Right cardiac atrium (tissue), 5 donors: Measurements from ENCODE around the gene WASL. TPM values are rescaled to one million over a fixed set of nuclear protein-coding genes. Genes with fewer than 3 reads are reported as not detected.
A peak's percentile ranks its signal among the peaks of the same experiment; 100 is the strongest.

ENCODE experiments used
- ATAC-seq, 2 donors: fragments of 200-7000 bp; cut with Tn5 transposase; one replicate each; pipeline versions ENCODE4 v1.8.0 to v1.9.1; 2020; ENCODE audit warnings: moderate library complexity in 2 of 2, mild to moderate bottlenecking in 1 of 2
- DNase-seq, 3 donors: peaks; one replicate each; pipeline ENCODE4 v3.0.0-alpha.2; 2020
- H3K27ac ChIP-seq: one replicate; pipeline ENCODE4 v1.5.1; 2013; ENCODE audit warnings: mild to moderate bottlenecking, low read length, control low read depth, moderate library complexity
- H3K27me3 ChIP-seq: one replicate; pipeline ENCODE4 v1.6.1; 2013; ENCODE audit not compliant: control insufficient read depth, insufficient read depth
- H3K4me1 ChIP-seq: one replicate; pipeline ENCODE4 v1.6.1; 2013; ENCODE audit warnings: low read length; ENCODE audit not compliant: control insufficient read depth, insufficient read depth
- H3K4me3 ChIP-seq: one replicate; pipeline ENCODE4 v1.5.1; 2013; ENCODE audit warnings: low read length, control low read depth
- H3K9me3 ChIP-seq: one replicate; pipeline ENCODE4 v1.6.1; 2013; ENCODE audit warnings: low read length; ENCODE audit not compliant: control insufficient read depth
- WGBS: extraction: QIAGEN DNeasy Blood & Tissue Kit; methylation state at CpG from one replicate; pipeline ENCODE4 v1.1.7; 2013; 5-methylcytosine and 5-hydroxymethylcytosine counted together
- intact Hi-C, 4 donors: fragments of 100-400 bp; cut with DNase I; formaldehyde crosslinking; loops; one replicate each; pipeline versions ENCODE4 v1.11.0 to v1.14.0; 2022 to 2023
- polyA plus RNA-seq: library from polyadenylated mRNA; stranded (reverse); fragments of 200-250 nt; gene quantifications from one replicate; pipeline ENCODE4 v1.2.3, GENCODE V29; 2013
- total RNA-seq, 4 donors: library from RNA; stranded (reverse); fragmentation: NEBNext Ultra II Directional; extraction: Animal tissue kit (Norgen Biotek cat#: 25700); gene quantifications; one replicate each; pipeline ENCODE4 v1.2.1, GENCODE V29; 2021
- donor health status: healthy with polysubstance abuse.
- donor health status: DM: no; HTN: yes; CAD: no.
- donor health status: DM: no; HTN: no; CAD: no.
- donor health status: DM: no; HTN: yes; CAD: no; lungs with severe emphysema.
- donor health status: DM: yes; HTN: yes; CAD: no.

Gene WASL
- total and polyA plus RNA-seq, 5 donors, result 16.9 to 32.5 (median 27.9) TPM

DNA sequence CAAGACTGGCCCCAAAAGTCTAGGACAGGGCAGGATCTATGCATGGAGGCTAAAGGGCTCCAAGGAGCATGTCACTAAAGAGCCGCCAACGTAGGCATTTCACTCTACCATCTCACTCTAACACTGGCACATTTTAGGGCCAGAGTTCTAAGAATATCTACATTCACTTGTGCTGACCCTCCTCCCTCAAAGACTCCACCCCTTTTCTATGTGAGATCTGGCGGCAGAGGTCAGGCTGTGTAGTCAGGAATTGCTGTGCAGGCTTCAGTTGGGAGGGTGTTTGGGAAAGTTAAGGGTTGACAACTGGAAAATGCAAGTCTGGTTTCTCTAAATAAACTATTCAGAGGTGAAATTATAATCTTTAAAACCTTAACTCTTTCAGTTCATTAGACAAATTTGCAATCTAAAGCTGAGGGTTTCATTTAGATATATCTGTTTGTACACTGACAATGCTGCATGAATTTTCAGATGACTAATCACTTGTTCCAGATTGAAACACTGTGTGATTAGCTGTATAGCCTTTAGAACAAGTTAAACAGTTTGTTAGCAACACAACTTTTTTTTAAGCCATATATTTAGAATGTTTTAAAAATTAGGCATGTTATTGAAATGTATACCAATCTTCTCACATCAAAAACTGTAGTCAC lies 74.9 kb downstream of the WASL start:
- intact Hi-C loops, result no loop called here
- DNase-seq (no peak), ATAC-seq (peak; percentile 44 to 46)
- no peaks in the 10 kb centered on the region for H3K27me3 ChIP-seq
- H3K4me1 ChIP-seq, result peaks cover 3% of the 10 kb centered on the region
- WGBS, result 56% methylated on average over 3 of the region's 3 CpGs
- no peaks in the 10 kb centered on the region for H3K9me3 ChIP-seq
- H3K27ac ChIP-seq, result peak overlapping the region; percentile 63
- no peak overlapping the region for H3K4me3 ChIP-seq

DNA sequence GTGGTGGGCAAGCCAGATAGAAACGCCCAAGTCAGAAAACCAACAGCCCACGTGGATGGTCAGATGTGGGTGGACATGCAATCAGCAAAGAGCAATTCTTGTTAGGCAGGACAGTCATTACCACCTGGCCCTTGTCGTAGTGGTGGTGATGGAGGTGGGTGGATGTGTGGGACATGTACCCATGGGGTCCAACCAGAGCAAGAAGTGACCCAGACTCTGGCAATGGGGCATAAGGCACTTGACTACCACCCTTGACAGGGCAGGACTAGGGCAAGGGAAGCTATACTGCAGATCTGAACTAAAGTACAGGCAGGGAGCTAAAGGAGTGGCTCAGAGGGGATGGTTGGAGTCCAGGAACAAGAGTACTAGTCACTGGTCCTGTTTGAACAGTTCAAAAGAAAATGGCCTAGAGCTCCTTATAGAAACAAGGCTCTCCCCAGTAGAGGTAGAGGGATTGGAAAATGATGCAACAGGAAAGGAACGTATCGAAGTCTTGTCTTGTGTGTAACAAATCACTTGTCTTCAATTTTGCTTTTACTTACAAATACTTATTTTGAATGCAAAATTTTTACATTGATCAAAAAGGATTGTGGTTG lies 75.6 kb downstream of the WASL start:
- WGBS, result 92% methylated on average over 5 of the region's 5 CpGs
- DNase-seq (no peak), ATAC-seq (peak in 1 of 2 donors; percentile 16)
- Histone ChIP-seq H3K9me3 (no peaks in the 10 kb centered on the region), H3K4me3 (no peak overlapping the region), H3K4me1 (peaks cover 3% of the 10 kb centered on the region), H3K27ac (peak overlapping the region; percentile 63), H3K27me3 (no peaks in the 10 kb centered on the region)
- intact Hi-C loops, result no loop called here

DNA sequence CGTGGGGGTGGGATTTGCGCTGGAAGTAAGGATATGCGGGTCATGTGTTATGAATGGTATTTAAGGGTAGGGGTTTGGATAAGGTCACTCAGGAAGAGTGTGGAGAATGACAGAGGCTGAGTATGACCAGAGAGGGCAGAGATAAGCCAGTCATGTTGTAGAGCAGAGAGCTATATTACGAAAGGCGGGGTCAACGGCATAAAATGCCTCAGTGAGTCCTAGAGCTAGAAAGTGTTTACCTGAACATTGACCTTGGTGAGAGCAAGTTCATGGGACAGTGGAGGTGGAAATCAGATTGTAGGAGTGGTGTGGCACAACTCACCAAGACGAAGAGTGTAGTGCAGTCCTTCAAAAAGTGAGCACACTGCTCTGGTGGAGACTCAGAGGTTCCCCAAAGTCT lies 79.3 kb downstream of the WASL start:
- WGBS, result 86% methylated on average over 7 of the region's 7 CpGs
- intact Hi-C loops, result no loop called here
- Histone ChIP-seq H3K9me3 (no peaks in the 10 kb centered on the region), H3K27ac (no peak overlapping the region), H3K4me3 (no peak overlapping the region), H3K27me3 (no peaks in the 10 kb centered on the region), H3K4me1 (peaks cover 8% of the 10 kb centered on the region)
- ATAC-seq, result peak in 1 of 2 donors; percentile 10
- DNase-seq, result no peak

DNA sequence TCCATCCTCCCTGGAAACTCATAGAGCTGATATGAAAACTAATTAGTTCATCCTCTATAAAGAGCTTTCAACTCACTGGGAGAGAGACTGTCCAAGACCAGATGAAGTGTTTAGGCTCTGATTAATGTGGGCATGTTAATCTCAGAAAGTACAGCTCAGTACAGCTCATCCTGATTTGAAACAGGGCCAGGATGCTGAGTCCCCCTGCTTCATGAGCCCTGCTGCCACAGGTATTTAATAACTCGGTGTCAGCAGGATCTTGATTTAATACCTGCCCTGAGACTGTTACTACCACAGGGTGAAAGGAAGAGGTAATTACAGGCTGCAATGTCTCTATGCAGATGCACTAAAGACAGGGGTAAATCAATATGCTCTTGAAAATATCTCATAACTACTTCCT lies 82.3 kb downstream of the WASL start:
- DNase-seq (no peak), ATAC-seq (peak; percentile 5 to 25)
- no peak overlapping the region for H3K4me3 ChIP-seq
- peaks cover 5% of the 10 kb centered on the region for H3K4me1 ChIP-seq
- no peak overlapping the region for H3K27ac ChIP-seq
- intact Hi-C loops, result no loop called here
- 35% methylated on average over 1 of the region's 1 CpG for WGBS
- no peaks in the 10 kb centered on the region for H3K9me3 ChIP-seq
- H3K27me3 ChIP-seq, result no peaks in the 10 kb centered on the region

DNA sequence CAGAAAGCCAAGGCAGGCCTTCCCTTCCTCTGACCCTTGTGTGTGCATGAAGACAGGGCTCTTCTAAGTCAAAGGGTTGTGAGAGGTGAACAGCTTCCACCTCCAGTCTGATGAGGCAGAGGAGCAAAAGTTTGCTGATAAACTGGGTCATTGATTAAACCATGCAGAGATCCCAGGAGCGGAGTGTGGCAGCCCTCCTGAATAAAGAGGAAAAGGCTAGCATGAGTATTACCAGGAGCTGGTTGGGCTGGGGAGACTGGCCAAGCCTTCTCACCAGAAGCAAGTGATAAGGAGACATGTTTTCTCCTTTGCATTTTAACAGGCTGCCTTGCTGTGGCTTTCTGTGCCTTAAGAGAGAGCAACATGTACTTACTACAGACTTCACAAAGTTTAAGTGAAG lies 82.9 kb downstream of the WASL start:
- H3K27me3 ChIP-seq, result no peaks in the 10 kb centered on the region
- DNase-seq, result peak in 1 of 3 donors; percentile 50
- no peak overlapping the region for H3K4me3 ChIP-seq
- H3K9me3 ChIP-seq, result no peaks in the 10 kb centered on the region
- peak in 1 of 2 donors; percentile 9 for ATAC-seq
- intact Hi-C loops, result no loop called here
- H3K27ac ChIP-seq, result peak overlapping the region; percentile 53
- 49% methylated on average over 1 of the region's 1 CpG for whole genome bisulfite sequencing
- H3K4me1 ChIP-seq, result peaks cover 5% of the 10 kb centered on the region

DNA sequence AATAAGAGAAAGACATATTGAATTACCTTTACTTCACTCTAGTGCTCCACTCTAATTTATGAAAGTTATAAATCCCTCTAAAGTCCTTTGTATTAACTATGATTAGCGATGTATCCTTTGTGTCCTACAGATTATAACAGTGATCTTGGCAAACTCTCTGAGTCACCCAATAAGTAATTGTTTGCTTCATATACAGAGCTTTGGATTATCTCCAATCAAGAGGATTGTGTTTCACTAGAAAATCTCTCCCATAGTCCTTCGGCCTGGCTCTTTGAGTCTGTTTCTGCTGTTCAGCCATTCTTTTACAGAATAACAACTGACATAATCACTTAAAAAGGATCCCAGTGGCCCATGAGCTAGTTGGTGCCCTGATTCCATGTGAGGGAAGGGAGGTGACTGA lies 83.6 kb downstream of the WASL start:
- DNase-seq (no peak), ATAC-seq (no peak)
- Histone ChIP-seq H3K27me3 (no peaks in the 10 kb centered on the region), H3K9me3 (no peaks in the 10 kb centered on the region), H3K4me1 (peaks cover 5% of the 10 kb centered on the region), H3K4me3 (peak overlapping the region; percentile 32), H3K27ac (no peak overlapping the region)
- intact Hi-C loops, result no loop called here
- WGBS, result 67% methylated on average over 2 of the region's 2 CpGs

DNA sequence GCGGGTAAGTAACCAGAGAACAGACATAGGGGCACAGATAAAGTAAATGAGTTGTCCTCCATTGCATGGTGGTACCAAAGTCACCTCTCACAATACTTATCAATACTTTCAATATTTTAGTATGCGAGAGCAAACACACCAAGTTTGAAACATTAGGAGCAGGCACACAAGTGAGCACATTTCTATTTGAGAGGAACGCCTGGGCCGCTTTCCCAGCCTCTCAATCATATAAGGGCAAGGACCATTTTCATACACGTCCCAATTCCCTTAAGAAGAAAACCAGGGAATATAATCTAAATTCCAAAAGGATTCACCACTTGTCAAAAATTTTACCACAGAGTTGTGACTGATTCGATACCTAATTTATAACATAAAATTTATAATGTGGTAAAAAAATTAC lies 85.6 kb downstream of the WASL start:
- Histone ChIP-seq H3K27me3 (no peaks in the 10 kb centered on the region), H3K27ac (peak overlapping the region; percentile 40), H3K4me3 (peak overlapping the region; percentile 54), H3K9me3 (no peaks in the 10 kb centered on the region), H3K4me1 (peaks cover 5% of the 10 kb centered on the region)
- DNase-seq (no peak), ATAC-seq (no peak)
- WGBS, result 69% methylated on average over 6 of the region's 6 CpGs
- intact Hi-C loops, result no loop called here

DNA sequence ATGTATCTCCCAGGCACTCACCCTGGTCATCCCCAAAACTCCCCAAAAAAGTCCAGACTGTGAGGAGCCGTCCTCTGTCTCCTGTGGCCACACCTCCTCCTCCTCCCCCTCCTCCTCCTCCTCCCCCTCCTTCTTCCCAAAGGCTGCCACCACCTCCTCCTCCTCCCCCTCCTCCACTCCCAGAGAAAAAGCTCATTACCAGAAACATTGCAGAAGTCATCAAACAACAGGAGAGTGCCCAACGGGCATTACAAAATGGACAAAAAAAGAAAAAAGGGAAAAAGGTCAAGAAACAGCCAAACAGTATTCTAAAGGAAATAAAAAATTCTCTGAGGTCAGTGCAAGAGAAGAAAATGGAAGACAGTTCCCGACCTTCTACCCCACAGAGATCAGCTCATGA lies 86.0 kb downstream of the WASL start:
- 51% methylated on average over 3 of the region's 3 CpGs for WGBS
- Histone ChIP-seq H3K27me3 (no peaks in the 10 kb centered on the region), H3K9me3 (no peaks in the 10 kb centered on the region), H3K27ac (peak overlapping the region; percentile 70), H3K4me1 (peaks cover 5% of the 10 kb centered on the region), H3K4me3 (peak overlapping the region; percentile 54)
- DNase-seq, result no peak
- ATAC-seq, result no peak
- intact Hi-C loops, result no loop called here

DNA sequence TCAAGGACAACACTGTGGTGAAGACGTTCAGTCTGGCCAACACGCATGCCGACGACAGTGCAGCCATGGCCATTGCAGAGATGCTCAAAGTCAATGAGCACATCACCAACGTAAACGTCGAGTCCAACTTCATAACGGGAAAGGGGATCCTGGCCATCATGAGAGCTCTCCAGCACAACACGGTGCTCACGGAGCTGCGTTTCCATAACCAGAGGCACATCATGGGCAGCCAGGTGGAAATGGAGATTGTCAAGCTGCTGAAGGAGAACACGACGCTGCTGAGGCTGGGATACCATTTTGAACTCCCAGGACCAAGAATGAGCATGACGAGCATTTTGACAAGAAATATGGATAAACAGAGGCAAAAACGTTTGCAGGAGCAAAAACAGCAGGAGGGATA lies 86.5 kb downstream of the WASL start:
- ATAC-seq, result no peak
- Histone ChIP-seq H3K27me3 (no peaks in the 10 kb centered on the region), H3K4me1 (peaks cover 5% of the 10 kb centered on the region), H3K4me3 (peak overlapping the region; percentile 54), H3K9me3 (no peaks in the 10 kb centered on the region), H3K27ac (peak overlapping the region; percentile 70)
- WGBS, result 81% methylated on average over 15 of the region's 15 CpGs
- intact Hi-C loops, result no loop called here
- no peak for DNase-seq

DNA sequence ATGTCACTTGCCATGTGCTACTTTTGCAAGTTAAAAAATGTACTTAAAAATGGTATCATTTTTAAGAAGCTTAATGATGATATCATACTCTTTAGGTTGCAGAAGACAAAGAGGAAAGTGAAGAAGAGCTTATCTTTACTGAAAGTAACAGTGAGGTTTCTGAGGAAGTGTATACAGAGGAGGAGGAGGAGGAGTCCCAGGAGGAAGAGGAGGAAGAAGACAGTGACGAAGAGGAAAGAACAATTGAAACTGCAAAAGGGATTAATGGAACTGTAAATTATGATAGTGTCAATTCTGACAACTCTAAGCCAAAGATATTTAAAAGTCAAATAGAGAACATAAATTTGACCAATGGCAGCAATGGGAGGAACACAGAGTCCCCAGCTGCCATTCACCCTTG lies 87.0 kb downstream of the WASL start:
- intact Hi-C loops, result no loop called here
- ATAC-seq (no peak), DNase-seq (no peak)
- Histone ChIP-seq H3K4me3 (peak overlapping the region; percentile 54), H3K27ac (peak overlapping the region; percentile 70), H3K27me3 (no peaks in the 10 kb centered on the region), H3K9me3 (no peaks in the 10 kb centered on the region), H3K4me1 (peaks cover 5% of the 10 kb centered on the region)
- WGBS, result 48% methylated on average over 1 of the region's 1 CpG

DNA sequence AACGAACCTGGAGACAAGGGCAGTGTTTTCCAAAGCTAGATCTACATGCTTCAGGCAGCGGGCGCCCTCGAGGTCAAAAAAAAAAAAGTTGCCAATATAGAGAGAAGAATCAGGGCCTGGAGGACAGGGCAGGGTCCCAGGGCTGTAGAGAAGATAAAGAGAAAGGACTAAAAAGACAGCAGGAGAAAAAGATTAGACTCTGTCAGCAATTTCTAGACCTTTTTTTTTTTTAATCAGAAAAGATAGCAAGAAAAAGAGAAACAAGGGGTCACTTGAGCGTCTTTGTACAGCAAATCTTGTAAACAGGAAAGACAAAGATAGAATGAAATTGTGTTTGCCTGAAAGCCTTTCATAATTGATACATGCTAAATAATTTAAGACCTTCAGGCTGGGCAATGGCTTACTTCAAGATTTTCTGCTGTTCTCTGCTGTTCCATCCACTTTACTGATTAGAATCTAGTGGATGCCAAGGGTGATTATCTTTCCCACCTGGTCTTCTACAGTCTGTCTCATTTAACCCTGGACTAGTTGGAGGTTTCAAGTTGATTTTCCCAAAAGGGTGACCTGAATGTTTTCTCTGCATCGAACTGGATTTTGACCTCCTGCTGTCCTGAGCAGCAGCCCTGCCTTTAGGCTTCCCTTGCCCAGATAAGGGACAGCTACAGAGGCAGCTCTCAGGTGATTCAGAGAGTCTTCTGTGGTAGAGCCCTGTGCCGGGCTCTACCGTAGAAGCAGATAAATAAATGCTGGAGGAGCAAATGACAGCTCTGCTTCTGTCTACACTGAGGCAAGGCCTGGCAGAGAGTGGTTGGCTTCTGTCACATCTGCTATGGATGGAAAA lies 88.1 kb downstream of the WASL start:
- Histone ChIP-seq H3K27ac (peak overlapping the region; percentile 48), H3K9me3 (no peaks in the 10 kb centered on the region), H3K27me3 (no peaks in the 10 kb centered on the region), H3K4me3 (peak overlapping the region; percentile 63), H3K4me1 (peaks cover 4% of the 10 kb centered on the region)
- no peak for DNase-seq
- WGBS, result 51% methylated on average over 8 of the region's 8 CpGs
- intact Hi-C loops, result no loop called here
- ATAC-seq, result no peak
